Vagina (tissue), 2 donors: ENCODE results near the gene RAPSN.

Experiments
- POLR2A ChIP-seq, 2 donors: fragments of 450-650 bp; IDR thresholded peaks; one replicate each; pipeline ENCODE4 v1.6.1; 2017; ENCODE audit warnings: antibody characterized with exemption in 2 of 2, mild to moderate bottlenecking in 2 of 2, moderate library complexity in 2 of 2
- POLR2AphosphoS5 ChIP-seq, 2 donors: sonication (generic); formaldehyde crosslinking; IDR thresholded peaks; one replicate each; pipeline ENCODE4 v1.9.0; 2017; ENCODE audit warnings: antibody characterized with exemption in 2 of 2, mild to moderate bottlenecking in 2 of 2, low read depth in 1 of 2; ENCODE audit not compliant: insufficient read depth in 1 of 2
- TF ChIP-seq, protein P1 (sequence below), 3 experiments: fragments of 450-650 bp in 2 of 3; fragments of 200-600 bp in 1 of 3; sonication (generic) in 1 of 3; IDR thresholded peaks; one replicate each; pipeline ENCODE4 v1.5.1; 2017 to 2019; ENCODE audit warnings: antibody characterized with exemption in 3 of 3, mild to moderate bottlenecking in 2 of 3, moderate library complexity in 2 of 3

GRCh38 chr11:47425611-47426010 lies 23.3 kb downstream of the RAPSN start:
- TF ChIP-seq, protein P1, sequence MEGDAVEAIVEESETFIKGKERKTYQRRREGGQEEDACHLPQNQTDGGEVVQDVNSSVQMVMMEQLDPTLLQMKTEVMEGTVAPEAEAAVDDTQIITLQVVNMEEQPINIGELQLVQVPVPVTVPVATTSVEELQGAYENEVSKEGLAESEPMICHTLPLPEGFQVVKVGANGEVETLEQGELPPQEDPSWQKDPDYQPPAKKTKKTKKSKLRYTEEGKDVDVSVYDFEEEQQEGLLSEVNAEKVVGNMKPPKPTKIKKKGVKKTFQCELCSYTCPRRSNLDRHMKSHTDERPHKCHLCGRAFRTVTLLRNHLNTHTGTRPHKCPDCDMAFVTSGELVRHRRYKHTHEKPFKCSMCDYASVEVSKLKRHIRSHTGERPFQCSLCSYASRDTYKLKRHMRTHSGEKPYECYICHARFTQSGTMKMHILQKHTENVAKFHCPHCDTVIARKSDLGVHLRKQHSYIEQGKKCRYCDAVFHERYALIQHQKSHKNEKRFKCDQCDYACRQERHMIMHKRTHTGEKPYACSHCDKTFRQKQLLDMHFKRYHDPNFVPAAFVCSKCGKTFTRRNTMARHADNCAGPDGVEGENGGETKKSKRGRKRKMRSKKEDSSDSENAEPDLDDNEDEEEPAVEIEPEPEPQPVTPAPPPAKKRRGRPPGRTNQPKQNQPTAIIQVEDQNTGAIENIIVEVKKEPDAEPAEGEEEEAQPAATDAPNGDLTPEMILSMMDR (IDR thresholded peaks at IDR 0.05): no peak
- no peak for TF ChIP-seq POLR2AphosphoS5 (IDR thresholded peaks at IDR 0.05; ENCODE audit: insufficient read depth in 1 of 2, low read depth in 1 of 2)
- TF ChIP-seq POLR2A (IDR thresholded peaks at IDR 0.05): no peak
